Kidney (tissue), 14 donors: ENCODE results near the gene MSH5. TPM values are rescaled to one million over a fixed set of nuclear protein-coding genes. Genes with fewer than 3 reads are reported as not detected.

Experiments
- DNase-seq, 5 donors: peaks; one replicate each; pipeline ENCODE4 v3.0.0-alpha.2; 2013 to 2020
- FAIRE-seq: peaks from 2 replicates; lab custom pipeline; 2012; peaks lifted over from hg19 to GRCh38; lab: Jason Lieb, UNC
- H3K27ac ChIP-seq, 2 donors: one replicate each; pipeline ENCODE4 v1.7.0; 2013; ENCODE audit warnings: low read depth in 2 of 2, low read length in 2 of 2, inconsistent platforms in 1 of 2
- H3K27me3 ChIP-seq: one replicate; pipeline ENCODE4 v1.7.1; 2013; ENCODE audit warnings: low read length, inconsistent platforms; ENCODE audit not compliant: control insufficient read depth, insufficient read depth
- H3K36me3 ChIP-seq, 3 donors: one replicate each; pipeline versions ENCODE4 v1.7.0 to v1.7.1; 2013; ENCODE audit warnings: low read length in 3 of 3, control low read depth in 1 of 3, inconsistent platforms in 1 of 3; ENCODE audit not compliant: insufficient read depth in 3 of 3, control insufficient read depth in 2 of 3
- H3K4me1 ChIP-seq, 3 donors: one replicate each; pipeline versions ENCODE4 v1.7.0 to v1.7.1; 2013; ENCODE audit warnings: low read length in 3 of 3, inconsistent platforms in 1 of 3, low read depth in 1 of 3; ENCODE audit not compliant: control insufficient read depth in 2 of 3, insufficient read depth in 2 of 3
- H3K4me3 ChIP-seq, 3 donors: one replicate each; pipeline versions ENCODE4 v1.7.0 to v1.8.1; 2013; ENCODE audit warnings: low read length in 3 of 3, control low read depth in 1 of 3, inconsistent platforms in 1 of 3
- H3K9ac ChIP-seq, 3 donors: one replicate each; pipeline versions ENCODE4 v1.7.0 to v1.7.1; 2013; ENCODE audit warnings: low read length in 3 of 3, control low read depth in 1 of 3, inconsistent platforms in 1 of 3
- H3K9me3 ChIP-seq, 3 donors: one replicate each; pipeline versions ENCODE4 v1.7.0 to v1.7.1; 2013; ENCODE audit warnings: low read length in 3 of 3, control low read depth in 1 of 3, inconsistent platforms in 1 of 3; ENCODE audit not compliant: control insufficient read depth in 2 of 3, insufficient read depth in 1 of 3
- CTCF ChIP-seq: IDR thresholded peaks from 3 replicates; pipeline ENCODE4 v1.5.1; 2012; ENCODE audit warnings: mild to moderate bottlenecking, moderate library complexity, borderline replicate concordance; ENCODE audit not compliant: insufficient read depth; ENCODE audit errors: extremely low read depth
- intact Hi-C: fragments of 100-400 bp; cut with DNase I; formaldehyde crosslinking; loops from one replicate; pipeline ENCODE4 v1.11.1; 2022
- polyA plus RNA-seq: library from polyadenylated mRNA; stranded (reverse); fragments of 350-450 nt; fragmentation: Illumina TruSeq; extraction: RNeasy Lipid Tissue Mini Kit (QIAGEN cat#74804); gene quantifications from one replicate; pipeline ENCODE4 v1.2.3, GENCODE V29; 2014; ENCODE audit warnings: low read depth, low replicate concordance; ENCODE audit not compliant: insufficient read depth
- total RNA-seq: library from RNA; stranded (reverse); fragmentation: NEBNext Ultra II Directional; extraction: Animal tissue kit (Norgen Biotek cat#: 25700); gene quantifications from one replicate; pipeline ENCODE4 v1.2.1, GENCODE V29; 2021
- donor health status: control.
- donor health status: control.
- donor health status: control.
- donor health status: control.
- donor health status: control.
- donor health status: DM: yes; HTN: yes; CAD: no.
- donor health status: Normal renal cell carcinoma (clear cell type).

Gene MSH5
- total and polyA plus RNA-seq, 2 donors from 2014 or later: 14.4 to 23.7 TPM

GRCh38 chr6:31720196-31720770, 19.5 kb upstream of the MSH5 start:
- Histone ChIP-seq H3K9me3 (no peaks in the 10 kb centered on the region), H3K27ac (no peak overlapping the region)

GRCh38 chr6:31721351-31722020, 18.3 kb upstream of the MSH5 start, which contains the start of gene LY6G6C:
TSS of gene LY6G6C (minus strand) at chr6:31721746. CDS start at chr6:31721679, 67 bp downstream.
- FAIRE-seq (no peak), DNase-seq (peak in 1 of 5 donors; percentile 6)
- Histone ChIP-seq H3K27me3 (no peaks in the 10 kb centered on the region), H3K36me3 (peaks cover under 1 to 8% (median under 1%) of the 10 kb centered on the region in 3 donors), H3K9me3 (no peaks in the 10 kb centered on the region), H3K4me3 (no peak within 1 kb of the TSS), H3K4me1 (no peaks in the 10 kb centered on the region), H3K27ac (no peak within 1 kb of the TSS), H3K9ac (no peak within 1 kb of the TSS)
- intact Hi-C loops: no loop called here
- no peak for TF ChIP-seq CTCF

More at GRCh38 chr6:31720196-31720770, 19.5 kb upstream of the MSH5 start:
- DNase-seq: no peak
- Histone ChIP-seq H3K4me1 (no peaks in the 10 kb centered on the region), H3K4me3 (no peak overlapping the region), H3K27me3 (no peaks in the 10 kb centered on the region), H3K36me3 (no peaks in the 10 kb centered on the region), H3K9ac (no peak overlapping the region)
- TF ChIP-seq CTCF: no peak
- FAIRE-seq: no peak
- intact Hi-C loops: no loop called here

GRCh38 chr6:31722173-31722572, 17.6 kb upstream of the MSH5 start:
- Histone ChIP-seq H3K9me3 (no peaks in the 10 kb centered on the region), H3K36me3 (peaks cover 5 to 14% (median 6%) of the 10 kb centered on the region in 3 donors), H3K27ac (no peak overlapping the region), H3K4me3 (no peak overlapping the region), H3K27me3 (no peaks in the 10 kb centered on the region), H3K9ac (no peak overlapping the region), H3K4me1 (no peaks in the 10 kb centered on the region)
- DNase-seq (peak in 1 of 5 donors; percentile 34), FAIRE-seq (no peak)
- TF ChIP-seq CTCF: no peak
- intact Hi-C loops: no loop called here
